Activated CD4-positive, alpha-beta T cell treated with anti-CD3 and anti-CD28 coated beads, Interleukin-2, amount 10 ng/mL, durations not matched to agents 7 days and 5 days (primary cell): Measurements from ENCODE around the gene RUNX2. TPM values are rescaled to one million over a fixed set of nuclear protein-coding genes. Genes with fewer than 3 reads are reported as not detected.

Experiments
- CTCF ChIA-PET: fragments of 350-600 bp; sonication (Branson Sonifier 250); formaldehyde crosslinking; loops from one replicate; lab custom pipeline; 2021; ENCODE audit warnings: antibody characterized with exemption; lab: Charles Lee
- POLR2A ChIA-PET: fragments of 350-600 bp; sonication (Branson Sonifier 250); formaldehyde crosslinking; loops from one replicate; lab custom pipeline; 2021; ENCODE audit warnings: antibody characterized with exemption; lab: Charles Lee
- DNase-seq: peaks from one replicate; pipeline ENCODE4 v3.0.0-alpha.2; 2020
- H3K27ac Mint-ChIP-seq: one replicate; pipeline ENCODE4 v1.8.0; 2021; ENCODE audit warnings: mild to moderate bottlenecking, moderate library complexity, mixed read lengths
- H3K27me3 Mint-ChIP-seq: one replicate; pipeline ENCODE4 v1.8.0; 2021; ENCODE audit warnings: mixed read lengths
- H3K36me3 Mint-ChIP-seq: one replicate; pipeline ENCODE4 v1.8.0; 2021; ENCODE audit warnings: low read depth, mixed read lengths
- H3K4me1 Mint-ChIP-seq: one replicate; pipeline ENCODE4 v1.8.0; 2021; ENCODE audit warnings: mixed read lengths
- H3K4me3 Mint-ChIP-seq: one replicate; pipeline ENCODE4 v1.8.0; 2021; ENCODE audit warnings: mild to moderate bottlenecking, moderate library complexity, mixed read lengths
- H3K9me3 Mint-ChIP-seq: one replicate; pipeline ENCODE4 v1.8.0; 2021; ENCODE audit warnings: mixed read lengths
- total RNA-seq, 2 experiments: library from RNA; stranded (reverse); gene quantifications; one replicate each; pipeline ENCODE4 v1.2.3, GENCODE V29; 2021

The RUNX2 gene
- total RNA-seq, 2 experiments from 2014 or later: 13.2 to 13.4 TPM

DNA sequence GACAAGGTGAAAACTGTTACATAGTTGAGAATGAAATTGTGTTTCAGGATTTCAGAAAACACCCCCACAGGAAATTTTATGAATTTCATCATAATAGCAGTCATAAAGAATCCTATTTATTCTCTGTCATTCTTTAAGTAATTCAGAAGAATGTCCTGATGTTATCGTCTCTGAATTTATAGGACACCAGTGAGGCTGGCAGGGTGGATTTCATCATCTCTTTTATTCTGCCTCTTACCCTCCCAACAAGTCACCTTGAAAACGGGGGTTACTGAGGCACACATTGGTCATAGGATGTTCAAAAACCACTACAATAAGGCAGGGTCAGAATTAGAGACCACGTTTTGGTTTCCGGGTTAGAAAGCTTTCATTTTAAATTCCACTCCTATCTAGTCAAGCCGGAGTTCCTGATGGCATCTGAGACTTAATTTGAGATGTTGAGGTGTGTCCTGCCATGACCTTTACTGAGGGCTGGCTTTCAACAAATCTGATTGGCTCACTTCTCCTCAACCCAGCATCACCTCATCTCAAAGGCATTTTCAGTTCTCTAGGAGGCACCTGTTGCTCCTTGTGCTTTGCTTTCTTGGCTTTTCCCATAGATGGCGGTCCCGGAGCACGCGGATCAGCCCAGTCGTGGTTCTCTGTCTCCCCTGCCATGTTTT, 280.3 kb downstream of the RUNX2 start:
- POLR2A ChIA-PET: no interaction called here
- peaks cover 18% of the 10 kb centered on the region for H3K9me3 Mint-ChIP-seq
- H3K36me3 Mint-ChIP-seq: peaks cover 11% of the 10 kb centered on the region
- CTCF ChIA-PET: no interaction called here
- peaks cover 15% of the 10 kb centered on the region for H3K4me1 Mint-ChIP-seq
- H3K27me3 Mint-ChIP-seq: no peaks in the 10 kb centered on the region
- DNase-seq: no peak
- no peak overlapping the region for H3K4me3 Mint-ChIP-seq
- no peak overlapping the region for H3K27ac Mint-ChIP-seq

DNA sequence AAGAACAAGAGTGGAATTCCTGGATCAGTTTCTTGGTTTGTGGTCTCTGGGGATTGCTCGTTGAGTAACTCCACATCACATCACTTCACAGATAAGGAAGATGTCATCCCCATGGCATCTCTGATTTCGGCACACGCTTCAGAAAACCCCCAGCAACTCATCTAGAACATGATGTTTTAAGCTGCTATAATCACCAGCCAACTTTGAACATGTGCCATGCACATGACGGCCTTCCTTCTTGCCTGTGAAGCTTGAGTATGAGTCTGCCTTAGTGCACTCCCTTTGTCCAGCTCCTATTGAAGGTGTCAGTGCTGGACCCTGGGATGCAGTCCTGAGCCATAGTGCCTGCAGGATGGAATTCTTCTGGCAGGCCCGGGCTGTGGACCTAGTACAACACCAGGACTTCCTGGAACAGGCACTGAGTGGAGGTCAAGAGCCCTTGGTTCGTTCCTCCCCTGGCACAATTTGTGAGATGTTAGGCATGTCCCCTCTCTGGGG, 281.1 kb downstream of the RUNX2 start:
- Mint-ChIP-seq H3K4me1 (peaks cover 14% of the 10 kb centered on the region), H3K27ac (no peak overlapping the region), H3K4me3 (no peak overlapping the region), H3K9me3 (peaks cover 12% of the 10 kb centered on the region), H3K36me3 (peaks cover 7% of the 10 kb centered on the region), H3K27me3 (no peaks in the 10 kb centered on the region)
- CTCF ChIA-PET: no interaction called here
- POLR2A ChIA-PET: no interaction called here
- DNase-seq: no peak

DNA sequence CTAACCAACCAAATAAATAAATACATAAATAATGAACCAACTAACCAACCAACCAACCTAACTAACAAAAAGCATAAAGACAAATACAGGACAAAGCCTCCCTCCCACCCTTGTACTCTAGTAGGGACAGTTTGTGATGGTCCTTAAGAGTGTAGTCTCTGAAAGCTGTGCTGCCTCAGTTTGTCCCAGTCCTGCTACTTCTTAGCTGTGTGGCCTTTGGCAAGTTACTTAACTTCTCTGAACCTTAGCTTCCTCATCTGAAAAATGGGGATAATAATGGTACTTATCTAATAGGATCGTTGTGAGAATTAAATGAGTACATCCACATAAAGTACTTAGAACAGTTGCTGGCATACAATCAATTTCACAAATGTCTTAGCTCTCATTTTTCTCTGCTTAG, 282.2 kb downstream of the RUNX2 start:
- DNase-seq: no peak
- peaks cover 7% of the 10 kb centered on the region for H3K9me3 Mint-ChIP-seq
- no peak overlapping the region for H3K4me3 Mint-ChIP-seq
- peaks cover 2% of the 10 kb centered on the region for H3K36me3 Mint-ChIP-seq
- CTCF ChIA-PET: interaction anchor here (0.7 to 1.0 kb wide), 2 partner anchors 9 to 1053 kb away, joined by 3 read pairs; no protein-coding TSS in a partner anchor
- no peaks in the 10 kb centered on the region for H3K27me3 Mint-ChIP-seq
- POLR2A ChIA-PET: no interaction called here
- peaks cover 12% of the 10 kb centered on the region for H3K4me1 Mint-ChIP-seq
- no peak overlapping the region for H3K27ac Mint-ChIP-seq

DNA sequence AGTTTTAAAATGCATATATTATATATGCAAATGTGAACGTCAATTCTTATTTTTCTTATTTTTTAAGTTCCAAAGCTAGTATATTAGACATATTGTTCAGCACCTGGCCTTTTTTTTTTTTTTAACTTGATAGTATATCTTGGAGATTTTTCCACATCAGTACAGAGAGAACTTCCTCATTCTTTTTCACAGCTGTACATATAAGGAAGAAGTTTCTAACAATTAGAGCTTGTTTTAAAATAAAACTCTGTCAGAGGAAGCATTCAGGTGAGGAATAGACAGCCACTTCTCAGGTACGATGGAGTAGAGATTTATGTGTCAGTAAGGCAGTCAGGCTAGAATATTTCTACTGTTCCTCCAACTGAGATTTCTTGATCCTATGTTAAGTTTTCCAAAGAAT, 282.7 kb downstream of the RUNX2 start:
- H3K4me3 Mint-ChIP-seq: no peak overlapping the region

DNA sequence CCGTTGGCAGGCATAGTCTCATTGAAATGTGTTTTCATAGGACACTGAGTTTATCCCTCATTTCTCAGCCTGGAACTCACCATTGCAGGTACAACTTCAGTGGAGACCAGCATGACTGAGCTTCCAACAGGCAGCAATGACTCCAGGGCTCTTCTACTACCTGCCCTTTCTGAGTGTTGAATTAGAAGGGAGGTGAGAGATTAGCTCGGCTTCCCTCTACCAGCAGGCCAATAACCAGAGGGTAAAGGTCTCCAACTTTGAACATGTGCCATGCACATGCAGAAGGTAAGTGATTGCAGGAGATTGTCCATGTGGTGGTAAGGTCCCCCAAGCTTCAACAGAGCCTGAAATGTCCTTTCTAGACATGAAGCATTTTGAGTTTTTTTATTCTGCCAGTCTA, 283.4 kb downstream of the RUNX2 start:
- H3K27ac Mint-ChIP-seq: no peak overlapping the region
- H3K4me1 Mint-ChIP-seq: peaks cover 12% of the 10 kb centered on the region
- peaks cover 2% of the 10 kb centered on the region for H3K36me3 Mint-ChIP-seq
- no peaks in the 10 kb centered on the region for H3K27me3 Mint-ChIP-seq
- H3K9me3 Mint-ChIP-seq: peaks cover 5% of the 10 kb centered on the region
- DNase-seq: no peak
- ChIA-PET POLR2A (no interaction called here), CTCF (interaction anchor here (1.1 to 2.6 kb wide), 2 partner anchors 16 to 73 kb away, joined by 6 to 8 read pairs; no protein-coding TSS in a partner anchor)
- no peak overlapping the region for H3K4me3 Mint-ChIP-seq

More for the DNA sequence above, 282.7 kb downstream of the RUNX2 start:
- Mint-ChIP-seq H3K9me3 (peaks cover 7% of the 10 kb centered on the region), H3K27me3 (no peaks in the 10 kb centered on the region), H3K4me1 (peaks cover 12% of the 10 kb centered on the region), H3K27ac (no peak overlapping the region), H3K36me3 (peaks cover 2% of the 10 kb centered on the region)
- DNase-seq: no peak
- POLR2A ChIA-PET: no interaction called here
- CTCF ChIA-PET: interaction anchor here (0.7 to 1.1 kb wide), 3 partner anchors 9 to 1053 kb away, joined by 3 to 8 read pairs (median 3); no protein-coding TSS in a partner anchor

DNA sequence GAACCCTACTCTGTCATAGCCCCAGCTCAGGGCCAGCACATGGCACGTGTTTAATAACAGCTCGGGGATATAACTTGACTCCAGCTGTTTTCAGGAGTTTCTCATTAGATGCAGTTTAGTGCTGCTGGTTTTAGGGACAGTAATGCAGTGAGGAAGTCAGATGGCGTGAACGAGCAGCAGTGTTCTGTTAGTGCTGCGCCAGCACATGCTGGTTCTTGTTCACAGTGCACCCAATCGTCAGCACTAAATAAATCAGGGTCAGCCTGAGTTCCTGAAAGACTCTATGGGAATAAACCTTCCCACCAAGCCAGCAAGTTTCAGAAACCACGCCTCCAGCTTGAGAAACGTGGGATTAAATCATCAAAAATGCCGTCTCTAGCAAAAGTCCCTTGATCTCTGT, 285.5 kb downstream of the RUNX2 start:
- no peak overlapping the region for H3K27ac Mint-ChIP-seq
- H3K9me3 Mint-ChIP-seq: peaks cover 7% of the 10 kb centered on the region
- peaks cover 2% of the 10 kb centered on the region for H3K36me3 Mint-ChIP-seq
- DNase-seq: no peak
- H3K4me3 Mint-ChIP-seq: no peak overlapping the region
- H3K4me1 Mint-ChIP-seq: peaks cover 4% of the 10 kb centered on the region
- ChIA-PET CTCF (interaction anchor here (0.6 to 2.6 kb wide), 3 partner anchors 9 to 96 kb away, joined by 4 to 6 read pairs (median 4); no protein-coding TSS in a partner anchor), POLR2A (no interaction called here)
- H3K27me3 Mint-ChIP-seq: no peaks in the 10 kb centered on the region

DNA sequence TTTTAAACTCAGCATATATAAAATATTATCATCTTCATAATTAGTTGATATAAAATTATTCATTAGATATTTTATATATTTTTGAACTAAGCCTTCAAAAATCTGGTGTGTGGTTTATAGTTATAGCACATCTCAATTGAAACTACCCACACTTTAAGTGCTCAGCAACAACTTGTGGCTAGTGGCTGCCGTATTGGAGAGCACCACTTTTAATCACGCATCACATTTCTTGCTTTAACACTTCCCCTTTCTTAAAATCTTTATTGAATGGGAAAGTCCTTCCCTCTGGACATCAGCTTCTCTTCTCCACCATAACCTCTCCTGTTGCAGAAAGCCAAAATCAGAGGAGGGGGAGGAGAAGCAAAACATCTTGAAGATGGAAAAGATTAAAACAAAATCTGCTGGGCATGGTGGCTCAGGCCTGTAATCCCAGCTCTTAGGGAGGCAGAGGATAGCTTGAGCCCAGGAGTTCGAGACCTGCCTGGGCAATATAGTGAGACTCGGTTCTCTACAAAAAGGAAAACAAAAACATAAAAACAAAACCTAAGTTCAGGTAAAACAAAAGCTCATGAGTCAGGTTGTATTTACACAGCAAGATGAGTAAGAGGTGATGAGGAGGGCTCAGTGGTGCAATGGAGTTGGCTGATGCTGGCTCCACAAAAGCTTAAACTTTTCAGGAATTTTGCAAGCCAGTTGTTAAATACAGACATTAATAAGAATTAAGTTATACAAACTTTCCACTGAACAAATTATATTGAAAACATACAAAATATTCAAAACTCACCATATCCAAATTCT, 286.6 kb downstream of the RUNX2 start:
- H3K4me1 Mint-ChIP-seq: peaks cover under 1% of the 10 kb centered on the region
- no peak overlapping the region for H3K4me3 Mint-ChIP-seq
- no peak overlapping the region for H3K27ac Mint-ChIP-seq
- DNase-seq: no peak
- ChIA-PET CTCF (interaction anchor here (0.6 to 1.2 kb wide), 2 partner anchors 11 to 1339 kb away, joined by 3 to 5 read pairs; no protein-coding TSS in a partner anchor), POLR2A (no interaction called here)
- H3K36me3 Mint-ChIP-seq: peaks cover under 1% of the 10 kb centered on the region
- peaks cover 7% of the 10 kb centered on the region for H3K9me3 Mint-ChIP-seq
- no peaks in the 10 kb centered on the region for H3K27me3 Mint-ChIP-seq

DNA sequence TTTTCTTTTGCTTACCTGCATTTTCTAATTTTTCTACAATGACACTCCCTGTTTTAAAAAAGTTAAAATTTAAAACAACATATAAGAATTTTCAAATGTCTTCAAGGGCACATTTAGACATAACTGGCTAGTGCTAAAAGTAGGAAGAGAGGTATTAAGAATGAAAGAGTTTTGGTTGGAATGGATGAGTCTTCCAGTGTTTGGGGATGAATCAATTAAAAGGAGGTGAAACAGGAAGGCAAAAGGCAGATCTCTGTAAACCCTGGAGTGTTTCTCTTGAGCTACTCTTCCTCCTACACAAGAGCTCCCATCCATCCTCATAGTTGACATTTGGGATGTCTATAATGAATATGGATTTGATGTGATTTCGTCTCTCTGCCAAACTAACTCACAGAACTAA, 288.1 kb downstream of the RUNX2 start:
- H3K9me3 Mint-ChIP-seq: peaks cover 8% of the 10 kb centered on the region
- DNase-seq: no peak
- H3K4me1 Mint-ChIP-seq: peaks cover 13% of the 10 kb centered on the region
- no peaks in the 10 kb centered on the region for H3K27me3 Mint-ChIP-seq
- H3K36me3 Mint-ChIP-seq: peaks cover 5% of the 10 kb centered on the region
- ChIA-PET CTCF (interaction anchor here (0.9 to 1.1 kb wide), 2 partner anchors 10 to 14 kb away, joined by 3 to 4 read pairs; no protein-coding TSS in a partner anchor), POLR2A (no interaction called here)
- H3K4me3 Mint-ChIP-seq: no peak overlapping the region
- no peak overlapping the region for H3K27ac Mint-ChIP-seq

DNA sequence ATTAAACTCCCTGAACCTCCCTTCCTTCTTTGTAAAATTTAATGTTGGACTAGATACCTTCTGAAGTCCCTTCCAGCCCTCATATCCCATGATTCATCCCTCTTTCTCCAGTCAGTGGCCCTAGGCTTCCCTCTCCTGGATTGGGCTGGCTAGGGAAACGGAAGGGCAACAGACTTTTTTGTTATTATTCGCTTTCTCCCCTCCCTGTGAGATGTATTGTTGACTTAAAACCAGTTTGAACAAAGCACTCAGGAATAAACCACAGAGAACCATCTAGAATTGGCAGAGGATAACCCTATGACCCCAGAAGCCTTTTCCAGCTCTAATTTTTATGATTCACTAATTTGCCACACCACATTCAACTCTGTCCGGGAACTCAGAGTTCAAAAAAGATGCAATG, 289.3 kb downstream of the RUNX2 start:
- Mint-ChIP-seq H3K36me3 (peaks cover 5% of the 10 kb centered on the region), H3K9me3 (peaks cover 10% of the 10 kb centered on the region), H3K27ac (peak overlapping the region; percentile 5), H3K4me3 (no peak overlapping the region), H3K27me3 (no peaks in the 10 kb centered on the region), H3K4me1 (peaks cover 13% of the 10 kb centered on the region)
- ChIA-PET POLR2A (no interaction called here), CTCF (interaction anchor here (1.0 to 1.1 kb wide), 3 partner anchors 36 to 297 kb away, joined by 3 to 4 read pairs (median 3); no protein-coding TSS in a partner anchor)
- no peak for DNase-seq

DNA sequence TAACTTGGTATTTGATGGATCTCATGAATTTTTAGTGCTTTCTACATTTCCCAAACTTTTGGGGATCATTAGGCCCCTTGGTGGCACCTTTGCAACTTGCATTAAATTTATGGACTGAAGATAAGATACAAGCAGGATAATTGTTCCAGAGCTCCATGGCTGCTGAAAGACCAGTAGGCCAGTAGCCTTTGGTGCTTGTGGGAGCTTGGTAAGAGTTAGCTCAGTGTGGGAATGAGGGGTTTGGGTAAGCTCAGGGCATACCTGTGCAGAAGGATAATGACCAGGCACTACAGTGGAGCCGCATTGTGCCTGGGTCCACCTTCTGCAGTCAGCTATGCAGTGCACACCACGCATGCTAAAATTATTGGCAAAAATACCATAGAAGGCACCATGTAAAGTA, 290.1 kb downstream of the RUNX2 start:
- no peak overlapping the region for H3K4me3 Mint-ChIP-seq
- ChIA-PET POLR2A (no interaction called here), CTCF (interaction anchor here (0.5 to 1.1 kb wide), 3 partner anchors 35 to 247 kb away, joined by 3 read pairs; no protein-coding TSS in a partner anchor)
- peak overlapping the region; percentile 27 for H3K27ac Mint-ChIP-seq
- H3K27me3 Mint-ChIP-seq: no peaks in the 10 kb centered on the region
- H3K9me3 Mint-ChIP-seq: peaks cover 13% of the 10 kb centered on the region
- peaks cover 13% of the 10 kb centered on the region for H3K4me1 Mint-ChIP-seq
- no peak for DNase-seq
- H3K36me3 Mint-ChIP-seq: peaks cover 5% of the 10 kb centered on the region

DNA sequence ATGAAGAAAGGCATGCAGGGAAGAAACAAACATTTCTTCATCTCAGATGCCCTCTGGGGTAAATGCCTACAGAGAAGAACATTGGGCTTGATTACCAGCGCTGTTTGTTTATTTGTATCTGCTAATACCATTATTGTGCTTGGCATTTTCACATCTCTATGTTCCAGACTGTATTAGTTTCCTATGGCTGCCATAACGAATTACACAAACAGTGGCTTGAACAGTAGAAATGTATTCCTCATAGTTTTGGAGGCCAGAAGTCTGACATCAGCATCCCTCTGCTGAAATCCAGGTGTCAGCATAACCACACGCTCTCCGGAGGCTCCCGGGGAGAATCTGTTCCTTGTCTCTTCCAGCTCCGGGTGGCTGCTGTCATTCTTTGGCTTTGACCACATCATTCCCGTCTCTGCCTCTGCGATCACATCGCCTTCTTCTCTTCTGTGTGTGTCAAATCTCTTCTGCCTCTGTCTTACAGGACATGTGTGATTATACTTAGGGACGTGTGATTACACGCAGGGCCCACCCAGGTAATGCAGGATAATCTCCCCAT, 291.2 kb downstream of the RUNX2 start:
- CTCF ChIA-PET: interaction anchor here (1.2 kb wide), 1 partner anchor 9 kb away, joined by 3 read pairs; no protein-coding TSS in a partner anchor
- peak overlapping the region; percentile 76 for H3K27ac Mint-ChIP-seq
- H3K36me3 Mint-ChIP-seq: peaks cover 5% of the 10 kb centered on the region
- no peaks in the 10 kb centered on the region for H3K27me3 Mint-ChIP-seq
- H3K4me3 Mint-ChIP-seq: no peak overlapping the region
- H3K9me3 Mint-ChIP-seq: peaks cover 14% of the 10 kb centered on the region
- POLR2A ChIA-PET: no interaction called here
- DNase-seq: no peak
- peaks cover 13% of the 10 kb centered on the region for H3K4me1 Mint-ChIP-seq

DNA sequence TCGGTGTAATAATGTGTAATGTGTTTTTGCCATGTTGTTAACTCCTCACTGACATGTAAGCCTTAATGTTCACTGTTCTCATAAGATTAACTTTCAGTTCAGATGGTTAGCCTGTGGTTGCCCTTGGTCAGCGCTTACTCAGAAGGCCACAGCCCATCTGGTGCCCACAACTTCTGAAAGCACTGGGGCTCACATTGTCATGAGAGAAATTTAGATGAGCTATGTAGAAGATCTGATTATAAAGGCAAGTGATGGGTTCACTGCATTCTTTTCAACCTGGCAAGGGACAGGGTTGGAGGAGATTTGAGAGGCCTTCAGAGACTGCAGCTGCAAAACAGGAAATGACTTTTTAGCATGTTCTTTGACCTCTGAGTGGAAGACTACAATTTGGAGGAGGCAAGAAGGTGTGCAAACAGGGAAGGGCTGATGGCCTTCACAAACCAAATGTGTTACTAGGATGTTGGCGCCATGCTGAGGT, 291.9 kb downstream of the RUNX2 start:
- no peaks in the 10 kb centered on the region for H3K27me3 Mint-ChIP-seq
- H3K4me3 Mint-ChIP-seq: no peak overlapping the region
- peaks cover 15% of the 10 kb centered on the region for H3K4me1 Mint-ChIP-seq
- peaks cover 14% of the 10 kb centered on the region for H3K9me3 Mint-ChIP-seq
- H3K36me3 Mint-ChIP-seq: peaks cover 5% of the 10 kb centered on the region
- peak overlapping the region; percentile 76 for H3K27ac Mint-ChIP-seq
- ChIA-PET POLR2A (no interaction called here), CTCF (interaction anchor here (0.9 to 1.2 kb wide), 2 partner anchors 10 to 19 kb away, joined by 3 read pairs; no protein-coding TSS in a partner anchor)
- DNase-seq: peak; percentile 9
